Mesenchymal stem cell (in vitro differentiated cells and primary cell): ENCODE results near the gene CMBL.

Experiments used
- DNase-seq: peaks from one replicate; pipeline ENCODE4 v3.0.0-alpha.2; 2013
- H2AFZ ChIP-seq: one replicate; pipeline ENCODE4 v1.6.1; 2013; ENCODE audit warnings: low read depth, mild to moderate bottlenecking, control low read depth, inconsistent platforms, low read length, moderate library complexity
- H2AK5ac ChIP-seq: 2 replicates; pipeline ENCODE4 v1.6.1; 2013; ENCODE audit warnings: low read length, moderate library complexity, mild to moderate bottlenecking, inconsistent platforms; ENCODE audit not compliant: severe bottlenecking
- H2BK120ac ChIP-seq: one replicate; pipeline ENCODE4 v1.6.1; 2013; ENCODE audit warnings: low read depth, mild to moderate bottlenecking, inconsistent platforms, low read length, moderate library complexity
- H2BK12ac ChIP-seq, 2 experiments: one replicate each; pipeline ENCODE4 v1.6.1; 2013; ENCODE audit warnings: inconsistent platforms in 2 of 2, low read length in 2 of 2, mild to moderate bottlenecking in 2 of 2, moderate library complexity in 2 of 2, control low read depth in 1 of 2
- H2BK15ac ChIP-seq: one replicate; pipeline ENCODE4 v1.6.1; 2013; ENCODE audit warnings: mild to moderate bottlenecking, low read depth, inconsistent platforms; ENCODE audit not compliant: poor library complexity, severe bottlenecking
- H2BK5ac ChIP-seq: 2 replicates; pipeline ENCODE4 v1.6.1; 2013; ENCODE audit warnings: low read depth, mild to moderate bottlenecking, low read length, control low read depth, inconsistent platforms; ENCODE audit not compliant: poor library complexity, severe bottlenecking
- H3K14ac ChIP-seq, 2 experiments: one replicate each; pipeline ENCODE4 v1.6.1; 2013; ENCODE audit warnings: inconsistent platforms in 2 of 2, low read length in 2 of 2, control low read depth in 1 of 2, mild to moderate bottlenecking in 1 of 2, moderate library complexity in 1 of 2
- H3K18ac ChIP-seq, 2 experiments: one replicate each; pipeline ENCODE4 v1.6.1; 2013; ENCODE audit warnings: inconsistent platforms in 2 of 2, low read length in 2 of 2, control low read depth in 1 of 2, low read depth in 1 of 2, mild to moderate bottlenecking in 1 of 2
- H3K23ac ChIP-seq, 2 experiments: one replicate each; pipeline ENCODE4 v1.6.1; 2013; ENCODE audit warnings: inconsistent platforms in 2 of 2, low read length in 2 of 2, mild to moderate bottlenecking in 2 of 2, moderate library complexity in 2 of 2, control low read depth in 1 of 2
- H3K27ac ChIP-seq: 2 replicates; pipeline ENCODE4 v1.5.1; 2013; ENCODE audit warnings: mild to moderate bottlenecking, moderate library complexity, low read length, control low read depth, inconsistent platforms; ENCODE audit not compliant: poor library complexity, severe bottlenecking
- H3K27me3 ChIP-seq, 2 experiments: 2 replicates each; pipeline versions ENCODE4 v1.6.1 to v1.7.0; 2013; ENCODE audit warnings: low read length in 2 of 2, mild to moderate bottlenecking in 2 of 2, moderate library complexity in 2 of 2, control low read depth in 1 of 2, inconsistent platforms in 1 of 2; ENCODE audit not compliant: control insufficient read depth in 1 of 2, insufficient read depth in 1 of 2
- H3K36me3 ChIP-seq, 2 experiments: 2 replicates each; pipeline versions ENCODE4 v1.6.1 to v1.7.0; 2013; ENCODE audit warnings: low read length in 2 of 2, control low read depth in 1 of 2, inconsistent platforms in 1 of 2, low read depth in 1 of 2, mild to moderate bottlenecking in 1 of 2; ENCODE audit not compliant: insufficient read depth in 2 of 2, control insufficient read depth in 1 of 2
- H3K4ac ChIP-seq, 2 experiments: one replicate each; pipeline ENCODE4 v1.6.1; 2013; ENCODE audit warnings: inconsistent platforms in 2 of 2, low read length in 2 of 2, mild to moderate bottlenecking in 2 of 2, moderate library complexity in 2 of 2, control low read depth in 1 of 2, low read depth in 1 of 2
- H3K4me1 ChIP-seq: 2 replicates; pipeline ENCODE4 v1.6.1; 2013; ENCODE audit warnings: low read depth, low read length, control low read depth; ENCODE audit not compliant: control insufficient read depth, insufficient read depth
- H3K4me2 ChIP-seq: 2 replicates; pipeline ENCODE4 v1.6.1; 2013; ENCODE audit warnings: low read length, mild to moderate bottlenecking, inconsistent platforms; ENCODE audit not compliant: poor library complexity, severe bottlenecking
- H3K4me3 ChIP-seq, 2 experiments: 2 replicates each; pipeline versions ENCODE4 v1.5.1 to v1.7.0; 2013; ENCODE audit warnings: low read length in 2 of 2, mild to moderate bottlenecking in 2 of 2, control low read depth in 1 of 2, low read depth in 1 of 2; ENCODE audit not compliant: insufficient read depth in 1 of 2
- H3K79me1 ChIP-seq: replicated peaks from 2 replicates; pipeline ENCODE4 v1.6.1; 2013; ENCODE audit warnings: mild to moderate bottlenecking, control low read depth, low read length, inconsistent platforms; ENCODE audit not compliant: poor library complexity, severe bottlenecking
- H3K9ac ChIP-seq: 2 replicates; pipeline ENCODE4 v1.7.0; 2013; ENCODE audit warnings: mild to moderate bottlenecking, low read length, moderate library complexity
- H3K9me3 ChIP-seq: 2 replicates; pipeline ENCODE4 v1.7.0; 2013; ENCODE audit warnings: mild to moderate bottlenecking, low read length; ENCODE audit not compliant: control insufficient read depth
- H4K8ac ChIP-seq: one replicate; pipeline ENCODE4 v1.6.1; 2013; ENCODE audit warnings: inconsistent platforms, mild to moderate bottlenecking, low read length, moderate library complexity
- H4K91ac ChIP-seq: one replicate; pipeline ENCODE4 v1.6.1; 2013; ENCODE audit warnings: mild to moderate bottlenecking, low read length, inconsistent platforms
- WGBS: methylation state at CpG from one replicate; pipeline ENCODE4 v1.1.7; 2013; ENCODE audit warnings: mixed read lengths; 5-methylcytosine and 5-hydroxymethylcytosine counted together

CMBL gene

DNA sequence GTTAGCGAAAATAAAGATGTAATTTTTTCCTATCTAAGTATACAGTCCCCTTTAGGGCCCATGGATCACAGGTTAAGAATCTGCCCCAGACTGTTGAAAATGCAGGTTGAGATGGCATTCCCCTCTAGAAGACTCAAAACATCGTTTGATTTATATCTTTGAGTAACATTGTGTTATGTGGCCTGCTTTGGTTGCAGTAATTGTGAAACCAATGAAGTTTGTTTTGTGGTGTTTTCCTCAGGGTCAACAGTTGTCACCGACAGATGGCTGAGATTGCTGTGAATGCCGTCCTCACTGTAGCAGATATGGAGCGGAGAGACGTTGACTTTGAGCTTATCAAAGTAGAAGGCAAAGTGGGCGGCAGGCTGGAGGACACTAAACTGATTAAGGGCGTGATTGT lies 49.8 kb downstream of the CMBL start:
- no peak overlapping the region for H3K4ac ChIP-seq
- WGBS, result 83% methylated on average over 7 of the region's 8 CpGs
- H2BK120ac ChIP-seq, result no peak overlapping the region
- no peak overlapping the region for H3K14ac ChIP-seq
- H3K9ac ChIP-seq, result no peak overlapping the region
- no peak overlapping the region for H3K18ac ChIP-seq
- no peak overlapping the region for H2AFZ ChIP-seq
- H2BK5ac ChIP-seq, result no peak overlapping the region
- no peak overlapping the region for H3K4me2 ChIP-seq
- no peak overlapping the region for H2AK5ac ChIP-seq
- H3K4me3 ChIP-seq, result no peak overlapping the region
- no peaks in the 10 kb centered on the region for H3K27me3 ChIP-seq
- DNase-seq, result no peak
- H3K4me1 ChIP-seq, result peaks cover 4% of the 10 kb centered on the region
- no peaks in the 10 kb centered on the region for H3K9me3 ChIP-seq
- peaks cover 19% of the 10 kb centered on the region for H3K79me1 ChIP-seq
- no peak overlapping the region for H2BK12ac ChIP-seq
- no peak overlapping the region for H4K91ac ChIP-seq
- no peak overlapping the region for H2BK15ac ChIP-seq
- H3K23ac ChIP-seq, result no peak overlapping the region
- H3K36me3 ChIP-seq, result peaks cover 45 to 96% of the 10 kb centered on the region in 2 experiments
- no peak overlapping the region for H4K8ac ChIP-seq
- no peak overlapping the region for H3K27ac ChIP-seq

DNA sequence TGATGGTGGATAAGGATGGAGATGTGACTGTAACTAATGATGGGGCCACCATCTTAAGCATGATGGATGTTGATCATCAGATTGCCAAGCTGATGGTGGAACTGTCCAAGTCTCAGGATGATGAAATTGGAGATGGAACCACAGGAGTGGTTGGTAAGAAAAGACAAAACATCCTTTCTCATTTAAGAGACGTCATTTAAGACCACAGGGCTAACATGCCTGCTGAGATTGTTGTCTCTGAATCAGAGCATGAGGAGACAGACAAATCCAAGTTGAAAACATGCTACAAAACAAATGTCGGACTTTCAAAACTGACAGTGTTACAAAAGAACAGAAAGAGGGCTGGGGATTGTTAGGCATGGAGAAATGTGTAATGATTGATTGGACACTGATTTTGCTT lies 53.0 kb downstream of the CMBL start:
- peaks cover 25 to 74% of the 10 kb centered on the region in 2 experiments for H3K36me3 ChIP-seq
- peaks cover 7% of the 10 kb centered on the region for H3K4me1 ChIP-seq
- H3K23ac ChIP-seq, result no peak overlapping the region
- no peak overlapping the region for H2BK5ac ChIP-seq
- no peak overlapping the region for H3K9ac ChIP-seq
- no peak overlapping the region for H4K91ac ChIP-seq
- H2AK5ac ChIP-seq, result no peak overlapping the region
- no peaks in the 10 kb centered on the region for H3K9me3 ChIP-seq
- no peak overlapping the region for H3K4me3 ChIP-seq
- H3K18ac ChIP-seq, result no peak overlapping the region
- H3K4ac ChIP-seq, result no peak overlapping the region
- no peak overlapping the region for H4K8ac ChIP-seq
- no peak overlapping the region for H2BK120ac ChIP-seq
- no peak overlapping the region for H3K27ac ChIP-seq
- H2BK15ac ChIP-seq, result no peak overlapping the region
- H2BK12ac ChIP-seq, result no peak overlapping the region
- no peak overlapping the region for H3K14ac ChIP-seq
- 50% methylated on average over 2 of the region's 2 CpGs for WGBS
- H3K79me1 ChIP-seq, result peaks cover 10% of the 10 kb centered on the region
- no peak overlapping the region for H3K4me2 ChIP-seq
- no peak overlapping the region for H2AFZ ChIP-seq
- DNase-seq, result no peak
- H3K27me3 ChIP-seq, result no peaks in the 10 kb centered on the region

DNA sequence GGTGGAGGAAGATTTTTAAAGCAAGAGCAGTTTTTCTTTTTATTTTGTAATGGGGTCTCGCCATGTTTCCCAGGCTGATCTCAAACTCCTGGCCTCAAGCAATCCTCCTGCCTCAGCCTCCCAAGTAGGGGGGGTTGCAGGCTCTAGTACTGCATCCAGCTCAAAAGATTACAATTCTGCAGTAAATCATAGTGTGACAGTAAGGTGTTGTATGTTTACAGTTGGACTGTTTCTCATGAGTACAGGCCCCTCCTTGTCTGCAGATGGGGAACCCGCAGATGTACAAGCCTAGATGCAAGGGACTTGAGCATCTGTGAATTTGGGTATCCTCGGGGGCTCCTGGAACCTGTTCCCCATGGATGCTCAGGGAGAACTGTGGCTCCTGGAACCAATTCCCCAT lies 54.3 kb downstream of the CMBL start:
- Histone ChIP-seq H3K18ac (no peak overlapping the region), H3K27me3 (no peaks in the 10 kb centered on the region), H3K36me3 (peaks cover 17 to 61% of the 10 kb centered on the region in 2 experiments), H2BK12ac (no peak overlapping the region), H3K9ac (no peak overlapping the region), H3K4ac (no peak overlapping the region), H3K27ac (no peak overlapping the region), H3K23ac (no peak overlapping the region), H3K14ac (no peak overlapping the region), H2AFZ (no peak overlapping the region), H2AK5ac (no peak overlapping the region), H2BK120ac (no peak overlapping the region), H3K79me1 (peaks cover 12% of the 10 kb centered on the region), H3K4me1 (peaks cover 12% of the 10 kb centered on the region), H2BK5ac (no peak overlapping the region), H3K4me3 (no peak overlapping the region), H4K91ac (no peak overlapping the region), H4K8ac (no peak overlapping the region), H3K4me2 (no peak overlapping the region), H2BK15ac (no peak overlapping the region), H3K9me3 (no peaks in the 10 kb centered on the region)
- WGBS, result 94% methylated on average over 2 of the region's 3 CpGs
- DNase-seq, result no peak

DNA sequence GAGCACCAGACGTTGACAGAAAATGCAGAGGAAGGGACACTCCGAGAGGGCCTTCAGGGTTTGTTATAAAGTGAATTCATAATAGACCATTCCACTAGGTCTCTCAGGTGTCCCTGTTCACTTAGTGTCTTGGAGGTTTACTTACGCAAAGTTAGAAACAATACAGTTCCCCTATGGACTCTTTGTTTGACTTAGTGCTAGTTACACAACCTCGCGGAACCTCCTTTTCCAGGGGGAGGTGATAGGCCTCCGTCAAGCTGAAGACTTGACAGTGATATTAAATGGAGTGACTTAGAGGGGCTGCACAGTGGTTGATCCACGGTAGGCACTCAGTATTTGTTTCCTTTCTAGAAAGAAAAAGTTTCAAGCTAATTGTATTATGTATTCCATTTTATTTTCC lies 56.3 kb downstream of the CMBL start:
- H2BK15ac ChIP-seq, result no peak overlapping the region
- peak overlapping the region; percentile 64 for H3K4me2 ChIP-seq
- H4K8ac ChIP-seq, result no peak overlapping the region
- no peak for DNase-seq
- H2BK120ac ChIP-seq, result no peak overlapping the region
- peak overlapping the region in 1 of 2 experiments; percentile 96 for H3K4me3 ChIP-seq
- H3K79me1 ChIP-seq, result peaks cover 16% of the 10 kb centered on the region
- H3K18ac ChIP-seq, result no peak overlapping the region
- peaks cover 6 to 41% of the 10 kb centered on the region in 2 experiments for H3K36me3 ChIP-seq
- no peak overlapping the region for H2BK12ac ChIP-seq
- H3K4me1 ChIP-seq, result peaks cover 13% of the 10 kb centered on the region
- no peak overlapping the region for H2AFZ ChIP-seq
- H3K23ac ChIP-seq, result peak overlapping the region in 1 of 2 experiments; percentile 39
- H3K4ac ChIP-seq, result no peak overlapping the region
- H3K14ac ChIP-seq, result no peak overlapping the region
- no peak overlapping the region for H3K27ac ChIP-seq
- 44% methylated on average over 6 of the region's 7 CpGs for WGBS
- H2AK5ac ChIP-seq, result no peak overlapping the region
- H4K91ac ChIP-seq, result no peak overlapping the region
- no peaks in the 10 kb centered on the region for H3K27me3 ChIP-seq
- peak overlapping the region; percentile 100 for H3K9ac ChIP-seq
- no peak overlapping the region for H2BK5ac ChIP-seq
- H3K9me3 ChIP-seq, result no peaks in the 10 kb centered on the region
